ENCODE data around the gene TEKT4. TPM values are rescaled to one million over a fixed set of nuclear protein-coding genes. Genes with fewer than 3 reads are reported as not detected.
"Not testable (repeated sequence)": the region's sequence is repeated elsewhere in the genome, so short reads cannot be mapped to it uniquely, and the experiment has no call there.

TEKT4 gene
- total RNA-seq, 2 experiments from 2014 or later, result not detected

DNA sequence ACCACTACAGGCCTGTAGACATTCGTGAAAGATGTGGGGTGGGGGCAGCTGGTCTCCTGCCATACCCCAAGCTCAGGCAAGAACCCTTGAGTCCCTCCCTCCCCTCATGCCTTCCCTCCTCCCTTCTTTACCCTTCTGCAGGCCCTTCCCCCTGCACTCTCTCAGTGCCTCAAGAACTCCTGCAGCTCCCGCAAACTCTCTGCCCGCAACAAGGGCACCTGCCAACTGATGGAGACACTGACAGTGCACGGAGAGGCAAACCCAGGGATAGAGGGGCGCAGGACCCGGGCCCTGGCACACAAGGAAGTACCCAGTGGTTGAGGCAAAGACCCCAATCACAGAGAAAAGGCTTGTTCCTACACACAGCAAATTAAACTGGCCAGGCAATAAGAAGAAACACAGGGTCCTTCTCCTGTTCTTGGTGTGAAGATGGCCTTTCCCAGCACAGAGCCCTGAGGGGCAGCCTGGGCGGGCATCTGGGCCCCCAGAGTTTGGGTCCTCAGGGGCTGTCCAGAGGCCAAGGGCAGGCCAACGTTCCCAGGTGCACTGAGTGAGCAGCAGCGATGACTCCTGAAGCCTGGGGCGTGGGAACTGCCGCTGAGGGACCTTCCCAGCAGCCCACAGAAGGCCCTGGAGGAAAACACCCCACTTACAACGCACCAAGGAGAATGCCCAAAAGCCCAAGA is 1.6 kb downstream of the TEKT4 start:
- DNase-seq (peak; percentile 23), ATAC-seq (ENCODE audit: low read depth) (no peak)
- Mint-ChIP-seq H3K4me1 (no peaks in the 10 kb centered on the region), H3K27me3 (peaks cover 21% of the 10 kb centered on the region), H3K27ac (no peak overlapping the region), H3K36me3 (no peaks in the 10 kb centered on the region), H3K4me3 (no peak overlapping the region), H3K9me3 (no peaks in the 10 kb centered on the region)
- POLR2A ChIA-PET, result no interaction called here

DNA sequence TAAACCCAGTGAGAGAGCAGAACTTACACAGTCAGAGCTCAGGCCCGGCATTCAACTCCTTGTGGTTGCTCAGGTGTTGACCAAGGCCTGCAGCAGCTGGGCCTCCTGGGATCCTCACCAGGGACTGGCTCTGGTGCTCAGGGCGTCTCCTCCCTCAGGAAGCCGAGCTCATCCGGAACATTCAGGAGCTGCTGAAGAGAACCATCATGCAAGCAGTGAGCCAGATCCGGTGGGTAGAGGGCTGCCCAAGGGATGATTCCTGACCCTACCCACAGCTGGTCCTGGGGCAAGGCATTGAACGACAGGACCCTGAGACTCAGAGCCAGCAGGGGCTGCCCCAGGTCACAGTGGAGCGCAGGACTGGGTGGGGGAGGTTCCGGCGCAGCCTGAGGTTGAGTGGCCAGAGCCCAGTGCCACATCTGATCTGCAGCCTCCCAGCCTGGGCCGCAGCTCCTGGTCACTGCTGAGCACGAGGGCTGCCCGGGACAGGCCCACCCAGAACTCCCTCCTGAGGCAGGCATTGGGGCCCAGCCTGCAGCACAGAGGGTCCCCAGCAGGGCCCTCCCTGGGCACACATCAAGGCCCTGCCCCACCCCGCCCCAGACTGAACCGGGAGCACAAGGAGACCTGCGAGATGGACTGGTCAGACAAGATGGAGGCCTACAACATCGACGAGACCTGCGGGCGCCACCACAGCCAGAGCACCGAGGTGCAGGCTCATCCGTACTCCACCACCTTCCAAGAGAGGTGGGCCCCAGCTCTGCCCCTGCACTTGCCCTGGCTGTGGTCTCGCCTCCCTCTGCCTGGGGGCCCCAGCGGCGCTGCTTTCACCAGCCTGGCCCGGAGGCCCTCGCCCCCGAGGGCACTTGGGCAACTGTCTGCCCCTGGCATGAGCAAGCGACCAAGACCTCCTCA is 2.4 kb downstream of the TEKT4 start:
- POLR2A ChIA-PET, result no interaction called here
- no peaks in the 10 kb centered on the region for H3K4me1 Mint-ChIP-seq
- H3K9me3 Mint-ChIP-seq, result no peaks in the 10 kb centered on the region
- ATAC-seq (ENCODE audit: low read depth) (peak; percentile 12), DNase-seq (no peak)
- H3K4me3 Mint-ChIP-seq, result no peak overlapping the region
- no peaks in the 10 kb centered on the region for H3K36me3 Mint-ChIP-seq
- peaks cover 15% of the 10 kb centered on the region for H3K27me3 Mint-ChIP-seq
- no peak overlapping the region for H3K27ac Mint-ChIP-seq

DNA sequence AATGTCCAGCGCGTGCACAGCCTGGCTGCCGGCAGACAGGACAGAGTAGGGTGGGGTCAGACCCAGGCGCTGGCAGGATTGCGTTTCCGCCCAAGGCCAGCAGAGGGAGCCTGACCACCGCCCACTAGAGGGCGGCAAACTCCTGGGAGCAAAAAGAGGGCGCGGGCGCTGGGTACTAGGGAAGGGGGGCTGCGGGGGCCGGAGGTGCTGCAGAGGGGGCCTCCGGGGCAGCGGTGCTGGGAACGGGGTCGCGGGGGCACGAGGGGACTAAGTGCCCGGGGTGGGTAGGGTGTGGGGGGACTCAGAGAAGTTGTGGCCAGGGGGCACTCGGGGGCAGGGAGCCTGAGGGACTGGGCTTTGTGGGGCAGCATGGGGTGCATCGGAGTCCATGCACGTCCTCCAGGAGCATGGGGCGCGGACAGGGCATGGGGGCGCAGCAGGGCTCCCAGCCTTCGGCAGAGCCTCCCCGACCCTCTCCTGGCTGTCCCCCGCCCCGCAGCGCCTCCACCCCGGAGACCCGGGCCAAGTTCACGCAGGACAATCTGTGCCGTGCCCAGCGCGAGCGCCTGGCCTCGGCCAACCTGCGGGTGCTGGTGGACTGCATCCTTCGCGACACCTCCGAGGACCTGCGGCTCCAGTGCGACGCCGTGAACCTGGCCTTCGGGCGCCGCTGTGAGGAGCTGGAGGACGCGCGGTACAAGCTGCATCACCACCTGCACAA is 3.2 kb downstream of the TEKT4 start:
- POLR2A ChIA-PET, result no interaction called here
- Mint-ChIP-seq H3K27me3 (peaks cover 13% of the 10 kb centered on the region), H3K27ac (no peak overlapping the region), H3K9me3 (no peaks in the 10 kb centered on the region), H3K36me3 (no peaks in the 10 kb centered on the region), H3K4me3 (no peak overlapping the region), H3K4me1 (no peaks in the 10 kb centered on the region)
- peak; percentile 84 for DNase-seq
- peak; percentile 78 for ATAC-seq (ENCODE audit: low read depth)

DNA sequence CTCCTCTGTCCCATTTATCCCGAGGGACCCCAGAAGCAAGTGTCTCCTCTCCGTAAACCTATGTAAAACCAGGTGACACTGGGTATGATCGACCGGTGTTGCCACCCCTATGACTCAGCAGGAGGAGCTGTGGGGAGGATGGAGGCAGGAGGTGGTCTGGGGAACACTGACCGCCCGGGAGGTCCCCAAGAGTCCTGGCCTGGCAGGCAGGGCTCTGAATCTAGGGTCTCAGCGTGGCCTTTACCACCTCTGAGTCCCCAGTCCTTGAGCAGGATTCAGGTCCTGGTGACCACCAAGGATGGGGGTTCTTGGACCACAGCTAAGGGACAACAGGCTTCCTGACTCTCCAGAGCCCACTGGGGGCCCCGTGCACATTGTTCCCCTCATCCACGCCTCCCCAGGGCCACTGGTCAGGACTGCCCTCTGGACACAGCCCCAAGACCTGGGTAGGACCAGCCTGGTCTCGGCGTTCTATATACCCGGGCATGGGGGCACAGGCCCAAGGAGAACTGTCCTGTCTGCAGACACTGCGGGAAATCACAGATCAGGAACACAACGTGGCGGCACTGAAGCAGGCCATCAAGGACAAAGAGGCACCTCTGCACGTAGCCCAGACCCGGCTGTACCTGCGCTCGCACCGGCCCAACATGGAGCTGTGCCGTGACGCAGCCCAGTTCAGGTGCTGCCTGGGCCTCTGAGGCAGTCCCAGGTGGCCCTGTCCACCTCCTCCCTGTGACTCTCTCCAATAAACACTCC is 4.0 kb downstream of the TEKT4 start:
- Mint-ChIP-seq H3K27me3 (peaks cover 13% of the 10 kb centered on the region), H3K4me3 (no peak overlapping the region), H3K27ac (no peak overlapping the region), H3K9me3 (no peaks in the 10 kb centered on the region), H3K4me1 (no peaks in the 10 kb centered on the region), H3K36me3 (no peaks in the 10 kb centered on the region)
- ATAC-seq (ENCODE audit: low read depth) (no peak), DNase-seq (peak; percentile 24)
- POLR2A ChIA-PET, result no interaction called here

DNA sequence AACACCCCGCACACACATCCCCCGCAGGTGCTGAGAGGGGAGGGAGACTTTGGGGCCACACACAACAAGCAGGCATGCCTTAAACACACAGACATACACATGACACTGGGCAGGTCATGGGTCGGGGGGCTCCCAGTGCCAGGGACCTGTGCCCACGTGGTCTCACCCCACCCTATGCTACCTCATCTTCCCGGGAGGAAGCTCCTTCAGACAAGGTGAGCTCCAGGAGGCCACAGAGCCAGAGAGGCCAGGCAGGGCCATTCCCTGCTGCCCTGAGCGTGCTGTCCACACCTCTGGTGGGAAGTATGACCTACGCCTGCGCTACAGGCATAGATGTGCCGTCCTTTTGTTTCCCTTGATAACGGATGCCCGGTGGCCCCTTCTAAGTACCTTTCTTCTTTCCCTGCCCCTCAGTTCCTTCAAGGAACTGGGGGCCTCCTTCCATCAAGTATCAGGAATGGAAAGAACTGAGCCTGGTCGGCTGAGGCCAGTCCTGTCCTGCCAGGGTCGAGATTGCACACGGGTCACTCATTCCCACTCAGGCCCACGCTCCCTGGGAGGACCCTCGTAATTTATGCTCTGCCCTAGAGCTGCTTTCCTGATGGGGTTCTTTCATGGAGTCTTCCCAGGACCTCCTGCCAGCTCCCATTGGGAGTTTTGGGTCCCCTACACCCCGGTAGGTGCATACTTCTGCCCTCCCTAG is 4.7 kb downstream of the TEKT4 start:
- Mint-ChIP-seq H3K4me1 (no peaks in the 10 kb centered on the region), H3K36me3 (no peaks in the 10 kb centered on the region), H3K27me3 (peaks cover 7% of the 10 kb centered on the region), H3K27ac (no peak overlapping the region), H3K9me3 (no peaks in the 10 kb centered on the region), H3K4me3 (no peak overlapping the region)
- no peak for DNase-seq
- POLR2A ChIA-PET, result no interaction called here
- ATAC-seq (ENCODE audit: low read depth), result no peak

DNA sequence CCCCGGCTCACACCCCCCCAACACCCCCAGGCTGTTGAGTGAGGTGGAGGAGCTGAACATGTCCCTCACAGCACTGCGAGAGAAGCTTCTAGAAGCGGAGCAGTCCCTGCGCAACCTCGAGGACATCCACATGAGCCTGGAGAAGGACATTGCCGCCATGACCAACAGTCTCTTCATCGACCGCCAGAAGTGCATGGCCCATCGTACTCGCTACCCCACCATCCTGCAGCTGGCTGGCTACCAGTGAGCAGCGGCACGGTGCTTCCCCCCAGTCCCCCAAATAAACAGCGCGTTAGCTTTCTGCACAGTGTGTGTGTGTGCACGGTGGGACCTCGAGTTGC is 5.3 kb downstream of the TEKT4 start:
- DNase-seq (no peak), ATAC-seq (ENCODE audit: low read depth) (no peak)
- peaks cover 5% of the 10 kb centered on the region for H3K27me3 Mint-ChIP-seq
- H3K27ac Mint-ChIP-seq, result no peak overlapping the region
- no peaks in the 10 kb centered on the region for H3K9me3 Mint-ChIP-seq
- POLR2A ChIA-PET, result no interaction called here
- no peaks in the 10 kb centered on the region for H3K4me1 Mint-ChIP-seq
- no peaks in the 10 kb centered on the region for H3K36me3 Mint-ChIP-seq
- no peak overlapping the region for H3K4me3 Mint-ChIP-seq

DNA sequence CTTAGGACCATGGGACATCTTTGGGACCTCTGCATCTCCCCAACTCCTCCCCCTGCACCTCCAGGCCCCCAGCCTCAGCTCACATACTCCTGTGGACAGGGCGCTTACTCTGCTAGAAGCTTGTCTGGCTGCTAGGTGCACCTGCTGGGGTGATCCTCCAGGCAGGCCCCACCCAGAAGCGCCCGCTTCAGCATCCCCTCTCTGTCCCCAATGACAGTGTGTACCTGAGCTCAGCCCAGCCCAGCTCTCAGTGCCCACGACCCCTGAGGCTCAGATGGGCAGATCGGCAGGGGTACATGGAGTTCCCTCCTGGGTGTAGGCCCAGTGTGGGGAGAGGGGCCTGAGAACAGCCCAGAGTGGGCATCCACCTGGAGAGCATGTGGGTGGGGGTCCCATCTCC is 5.9 kb downstream of the TEKT4 start:
- DNase-seq, result no peak
- no peaks in the 10 kb centered on the region for H3K4me1 Mint-ChIP-seq
- H3K27ac Mint-ChIP-seq, result no peak overlapping the region
- POLR2A ChIA-PET, result no interaction called here
- no peaks in the 10 kb centered on the region for H3K9me3 Mint-ChIP-seq
- ATAC-seq (ENCODE audit: low read depth), result no peak
- H3K4me3 Mint-ChIP-seq, result no peak overlapping the region
- no peaks in the 10 kb centered on the region for H3K36me3 Mint-ChIP-seq
- H3K27me3 Mint-ChIP-seq, result peaks cover 6% of the 10 kb centered on the region

DNA sequence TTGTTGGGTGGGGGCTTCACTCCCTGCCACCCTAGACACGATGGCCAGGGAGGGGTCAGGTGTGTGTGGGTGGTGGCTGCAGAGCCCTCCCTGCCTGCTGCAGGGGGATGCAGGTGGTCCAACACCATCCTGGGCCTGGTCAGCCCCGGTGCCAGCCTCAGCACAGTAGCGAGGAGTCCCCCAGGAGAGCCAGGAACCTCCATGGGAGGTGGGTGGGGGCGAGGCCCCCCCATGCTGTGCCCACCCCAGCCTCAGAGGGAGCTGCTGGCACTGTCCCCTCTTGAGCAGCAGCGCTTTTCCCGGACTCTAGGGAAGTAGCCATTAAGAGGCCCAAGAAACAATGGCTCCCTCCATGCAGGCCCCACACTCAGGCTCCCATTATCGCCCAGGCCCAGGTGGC is 7.3 kb downstream of the TEKT4 start:
- H3K4me3 Mint-ChIP-seq; ATAC-seq (ENCODE audit: low read depth); H3K27ac Mint-ChIP-seq; H3K4me1 Mint-ChIP-seq; H3K36me3 Mint-ChIP-seq; H3K27me3 Mint-ChIP-seq; H3K9me3 Mint-ChIP-seq; POLR2A ChIA-PET; DNase-seq: not testable (repeated sequence)

DNA sequence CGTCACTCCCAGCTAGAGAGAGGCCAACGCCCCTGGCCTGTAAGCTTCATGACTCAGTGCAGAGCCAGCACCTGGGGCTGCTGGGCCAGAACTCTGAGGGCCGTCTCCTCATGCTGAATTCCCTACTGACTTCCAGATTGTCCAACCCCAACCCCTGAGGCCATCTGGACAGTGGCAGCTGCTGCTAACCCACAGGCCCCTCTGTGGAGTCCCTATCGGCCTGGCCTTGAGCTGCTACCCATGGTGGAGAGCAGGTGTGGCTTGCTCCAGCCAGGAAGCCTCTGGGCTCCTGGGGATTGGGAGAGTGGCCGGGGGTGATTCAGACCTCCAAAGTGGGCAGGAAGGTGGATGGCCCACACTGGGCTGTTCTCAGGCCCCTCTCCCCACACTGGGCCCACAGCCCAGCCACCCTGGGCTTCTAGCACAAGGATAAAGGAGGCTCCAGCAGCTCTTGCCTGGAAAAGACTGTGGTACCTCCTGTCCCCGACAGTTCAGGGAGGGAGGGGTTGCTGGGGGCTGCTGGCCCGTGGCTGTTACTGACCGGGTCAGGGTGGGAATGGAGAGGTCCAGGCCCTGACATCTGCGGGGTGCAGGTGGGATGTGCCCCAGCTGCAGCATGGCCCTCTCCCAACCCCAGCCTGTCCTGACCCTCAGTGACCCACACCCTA is 8.2 kb downstream of the TEKT4 start:
- Mint-ChIP-seq H3K4me1 (no peaks in the 10 kb centered on the region), H3K27me3 (peaks cover 4% of the 10 kb centered on the region), H3K27ac (no peak overlapping the region), H3K36me3 (no peaks in the 10 kb centered on the region), H3K4me3 (no peak overlapping the region), H3K9me3 (peaks cover 2% of the 10 kb centered on the region)
- POLR2A ChIA-PET, result no interaction called here
- no peak for ATAC-seq (ENCODE audit: low read depth)
- DNase-seq, result no peak

DNA sequence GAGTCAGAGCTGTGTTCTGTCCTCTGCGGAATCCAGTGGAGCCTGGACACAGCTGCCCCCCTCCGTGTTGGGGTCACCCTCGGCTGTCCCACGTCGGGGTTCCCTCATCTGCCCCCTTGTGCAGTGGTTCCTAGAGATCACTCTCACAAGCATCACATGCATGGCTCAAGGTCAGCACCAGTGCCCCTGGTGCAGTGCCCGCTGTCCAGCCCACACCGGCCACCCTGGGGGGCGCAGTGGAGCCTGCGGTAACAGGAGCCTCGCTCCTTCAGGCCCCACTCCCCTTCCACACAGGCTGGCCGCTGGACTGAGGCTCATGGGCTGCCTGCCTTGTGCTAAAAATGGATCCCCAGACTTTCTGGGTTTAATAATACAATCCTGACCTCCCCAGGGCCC is 8.8 kb downstream of the TEKT4 start:
- no peak overlapping the region for H3K4me3 Mint-ChIP-seq
- ATAC-seq (ENCODE audit: low read depth) (no peak), DNase-seq (no peak)
- H3K36me3 Mint-ChIP-seq, result no peaks in the 10 kb centered on the region
- no peaks in the 10 kb centered on the region for H3K4me1 Mint-ChIP-seq
- H3K27me3 Mint-ChIP-seq, result peaks cover 4% of the 10 kb centered on the region
- peaks cover 2% of the 10 kb centered on the region for H3K9me3 Mint-ChIP-seq
- POLR2A ChIA-PET, result no interaction called here
- H3K27ac Mint-ChIP-seq, result no peak overlapping the region

DNA sequence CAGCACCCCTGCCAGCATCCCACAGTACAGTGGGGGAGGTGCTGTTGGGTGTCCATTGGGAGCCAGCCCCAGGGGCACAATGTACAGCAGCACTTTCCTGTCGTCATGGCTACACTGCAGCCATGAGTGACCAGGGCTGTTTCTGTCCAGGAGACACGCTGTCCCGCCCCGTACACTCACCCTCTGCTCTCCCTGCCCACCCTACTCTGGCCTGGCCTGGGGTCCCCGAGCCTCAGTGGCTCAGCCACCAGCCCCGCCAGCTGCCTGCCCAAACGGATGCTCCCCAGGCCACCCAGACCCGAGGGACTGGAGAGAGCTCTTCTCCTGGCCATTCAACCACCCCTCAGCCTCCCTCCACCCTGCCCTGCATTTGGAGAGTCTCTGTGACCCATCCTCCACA is 9.3 kb downstream of the TEKT4 start:
- Mint-ChIP-seq H3K4me1 (no peaks in the 10 kb centered on the region), H3K36me3 (no peaks in the 10 kb centered on the region), H3K27me3 (peaks cover 4% of the 10 kb centered on the region), H3K4me3 (no peak overlapping the region), H3K9me3 (peaks cover 2% of the 10 kb centered on the region), H3K27ac (no peak overlapping the region)
- POLR2A ChIA-PET, result no interaction called here
- DNase-seq (no peak), ATAC-seq (ENCODE audit: low read depth) (no peak)

DNA sequence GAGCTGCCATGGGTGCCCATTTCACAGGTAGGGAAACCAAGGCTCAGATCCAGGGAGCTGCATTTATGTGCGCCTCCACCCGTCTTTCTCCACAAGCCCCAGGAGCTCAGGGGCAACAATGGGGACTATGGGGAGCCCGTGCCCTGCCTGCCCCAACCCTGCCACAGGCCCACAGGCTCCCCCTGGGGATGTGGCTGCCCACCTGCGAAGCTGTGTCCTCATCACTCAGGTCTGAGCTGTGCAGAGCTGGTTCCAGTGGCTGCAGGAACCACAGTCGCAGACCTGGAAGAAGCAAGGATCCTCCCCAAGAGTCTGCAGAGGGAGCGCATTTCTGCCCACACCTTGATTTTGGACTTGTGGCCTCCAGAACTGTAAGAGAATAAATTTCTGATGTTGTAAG is 9.8 kb downstream of the TEKT4 start:
- Mint-ChIP-seq H3K9me3 (peaks cover 2% of the 10 kb centered on the region), H3K4me3 (no peak overlapping the region), H3K4me1 (no peaks in the 10 kb centered on the region), H3K36me3 (no peaks in the 10 kb centered on the region), H3K27ac (no peak overlapping the region), H3K27me3 (peaks cover 1% of the 10 kb centered on the region)
- ATAC-seq (ENCODE audit: low read depth), result no peak
- DNase-seq, result no peak
- POLR2A ChIA-PET, result no interaction called here
